Left lung (tissue), 10 donors: ENCODE results near the gene SERPINC1. TPM values are rescaled to one million over a fixed set of nuclear protein-coding genes. Genes with fewer than 3 reads are reported as not detected.

Experiments
- ATAC-seq: fragments of 200-7000 bp; cut with Tn5 transposase; one replicate; pipeline ENCODE4 v1.9.1; 2020; ENCODE audit warnings: moderate library complexity
- DNase-seq, 4 donors: peaks; one replicate each; pipeline ENCODE4 v3.0.0-alpha.2; 2013 to 2020
- H3K27ac ChIP-seq, 2 donors: fragments of 200-600 bp; sonication (generic) in 1 of 2; one replicate each; pipeline versions ENCODE4 v1.5.0 to v1.8.0; 2020 to 2021
- H3K27me3 ChIP-seq, 2 donors: fragments of 200-600 bp; sonication (generic) in 1 of 2; one replicate each; pipeline versions ENCODE4 v1.5.0 to v1.8.0; 2020 to 2021
- H3K36me3 ChIP-seq, 2 donors: fragments of 200-600 bp; sonication (generic) in 1 of 2; one replicate each; pipeline versions ENCODE4 v1.5.0 to v1.8.0; 2020 to 2021
- H3K4me1 ChIP-seq, 2 donors: fragments of 200-600 bp; one replicate each; pipeline ENCODE4 v1.8.0; 2021
- H3K4me3 ChIP-seq, 2 donors: fragments of 200-600 bp; sonication (generic) in 1 of 2; one replicate each; pipeline versions ENCODE4 v1.5.0 to v1.8.0; 2020 to 2021; ENCODE audit warnings: mild to moderate bottlenecking in 1 of 2
- H3K9me3 ChIP-seq, 2 donors: fragments of 200-600 bp; sonication (generic) in 1 of 2; one replicate each; pipeline versions ENCODE4 v1.5.0 to v1.8.0; 2020 to 2021
- CTCF ChIP-seq, 2 donors: fragments of 200-600 bp; sonication (generic) in 1 of 2; IDR thresholded peaks; one replicate each; pipeline versions ENCODE4 v1.5.0 to v1.8.0; 2021; ENCODE audit warnings: antibody characterized with exemption in 2 of 2
- intact Hi-C, 2 donors: fragments of 100-400 bp; cut with DNase I; formaldehyde crosslinking; loops; one replicate each; pipeline versions ENCODE4 v1.11.2 to v1.14.2; 2022
- polyA plus RNA-seq, 6 donors: library from polyadenylated mRNA; unstranded; fragments of 120-200 nt; gene quantifications; one replicate each; pipeline ENCODE4 v1.2.1, GENCODE V29; 2013; ENCODE audit not compliant: insufficient read length in 6 of 6
- total RNA-seq, 2 donors: library from RNA; stranded (reverse); fragmentation: NEBNext Ultra II Directional; extraction: Animal tissue kit (Norgen Biotek cat#: 25700); gene quantifications; one replicate each; pipeline ENCODE4 v1.2.1, GENCODE V29; 2021
- donor health status: DM: no; HTN: yes; CAD: no.
- donor health status: DM: no; HTN: no; CAD: no.

SERPINC1 gene
- total and polyA plus RNA-seq, 8 donors: 0.13 to 0.54 (median 0.43) TPM; not detected in 1

GRCh38 chr1:173857363-173857917, 59.7 kb downstream of the SERPINC1 start:
- DNase-seq (no peak), ATAC-seq (no peak)
- no peak for TF ChIP-seq CTCF (IDR thresholded peaks at IDR 0.05)
- H3K9me3 ChIP-seq: no peaks in the 10 kb centered on the region
- peaks cover 0 to 89% of the 10 kb centered on the region in 2 donors for H3K36me3 ChIP-seq
- no peak overlapping the region for H3K4me3 ChIP-seq
- intact Hi-C loops: no loop called here
- H3K4me1 ChIP-seq: peaks cover 7 to 15% of the 10 kb centered on the region in 2 donors
- H3K27me3 ChIP-seq: no peaks in the 10 kb centered on the region
- H3K27ac ChIP-seq: no peak overlapping the region

GRCh38 chr1:173856903-173857302, 60.2 kb downstream of the SERPINC1 start:
- intact Hi-C loops: no loop called here
- no peak for DNase-seq
- Histone ChIP-seq H3K9me3 (no peaks in the 10 kb centered on the region), H3K27me3 (no peaks in the 10 kb centered on the region), H3K36me3 (peaks cover 0 to 85% of the 10 kb centered on the region in 2 donors), H3K4me3 (no peak overlapping the region), H3K27ac (no peak overlapping the region), H3K4me1 (peaks cover 7 to 15% of the 10 kb centered on the region in 2 donors)
- no peak for TF ChIP-seq CTCF (IDR thresholded peaks at IDR 0.05)
- no peak for ATAC-seq

- no peak for ATAC-seq
- Histone ChIP-seq H3K4me3 (no peak overlapping the region), H3K27me3 (no peaks in the 10 kb centered on the region), H3K36me3 (peaks cover 0 to 88% of the 10 kb centered on the region in 2 donors), H3K9me3 (no peaks in the 10 kb centered on the region), H3K4me1 (peaks cover 7 to 15% of the 10 kb centered on the region in 2 donors), H3K27ac (no peak overlapping the region)
- no peak for DNase-seq
- intact Hi-C loops: no loop called here
- no peak for TF ChIP-seq CTCF (IDR thresholded peaks at IDR 0.05)
These were observed 61.1 kb downstream of the SERPINC1 start for GRCh38 chr1:173856014-173856413.

Other genes with a start within 250 kb of the SERPINC1 start
- gene ANKRD45, start 247.5 kb downstream of the SERPINC1 start, total RNA-seq: 1 to 10 TPM; 1.7 to 4.1 TPM
- 1 to 10 TPM; 2.2 to 5.2 (median 3.5) TPM for gene ANKRD45, start 247.5 kb downstream of the SERPINC1 start, polyA plus RNA-seq
- 10 to 100 TPM; 23.9 to 28.8 TPM for gene KLHL20, start 202.3 kb downstream of the SERPINC1 start, total RNA-seq
- gene KLHL20, start 202.3 kb downstream of the SERPINC1 start, polyA plus RNA-seq: 10 to 100 TPM; 28.3 to 31.7 (median 29.5) TPM
- 10 to 100 TPM; 20.5 to 21.1 TPM for gene DARS2, start 92.7 kb downstream of the SERPINC1 start, total RNA-seq
- 10 to 100 TPM; 19.9 to 24.7 (median 21.9) TPM for gene DARS2, start 92.7 kb downstream of the SERPINC1 start, polyA plus RNA-seq
- gene CENPL, start 92.4 kb downstream of the SERPINC1 start, total RNA-seq: 1 to 10 TPM; 7.2 to 8.3 TPM
- 10 to 100 TPM; 11.0 to 19.0 (median 12.9) TPM for gene CENPL, start 92.4 kb downstream of the SERPINC1 start, polyA plus RNA-seq
- gene GAS5, start 49.3 kb downstream of the SERPINC1 start, total RNA-seq: 100 to 1,000 TPM; 260 to 261 TPM
- gene GAS5, start 49.3 kb downstream of the SERPINC1 start, polyA plus RNA-seq: 1,000 to 10,000 TPM in 1 of 6 donors, 100 to 1,000 TPM in 5; 720 to 1,064 (median 828) TPM
- 10 to 100 TPM; 10.0 to 11.6 TPM for gene ZBTB37, start 48.9 kb downstream of the SERPINC1 start, total RNA-seq
- 10 to 100 TPM; 10.4 to 13.3 (median 12.6) TPM for gene ZBTB37, start 48.9 kb downstream of the SERPINC1 start, polyA plus RNA-seq
- 10 to 100 TPM; 32.7 to 35.7 TPM for gene RC3H1, start 105.0 kb upstream of the SERPINC1 start, total RNA-seq
- 10 to 100 TPM; 13.3 to 15.4 (median 13.9) TPM for gene RC3H1, start 105.0 kb upstream of the SERPINC1 start, polyA plus RNA-seq
- gene RABGAP1L, start 242.2 kb upstream of the SERPINC1 start, total RNA-seq: 10 to 100 TPM; 53.0 to 67.3 TPM
- 10 to 100 TPM; 40.3 to 53.7 (median 46.6) TPM for gene RABGAP1L, start 242.2 kb upstream of the SERPINC1 start, polyA plus RNA-seq